Stomach smooth muscle (tissue), 2 donors: ENCODE measurements around the gene COL6A6.
"Not testable (repeated sequence)": the region's sequence is repeated elsewhere in the genome, so short reads cannot be mapped to it uniquely, and the experiment has no call there.

Experiments
- H3K27ac ChIP-seq: one replicate; pipeline ENCODE4 v1.7.0; 2013; ENCODE audit warnings: mild to moderate bottlenecking, low read length, inconsistent platforms
- H3K27me3 ChIP-seq, 2 donors: one replicate each; pipeline ENCODE4 v1.7.0; 2013; ENCODE audit warnings: low read length in 2 of 2; ENCODE audit not compliant: insufficient read depth in 2 of 2, control insufficient read depth in 1 of 2
- H3K36me3 ChIP-seq, 2 donors: one replicate each; pipeline ENCODE4 v1.7.0; 2013; ENCODE audit warnings: low read length in 2 of 2; ENCODE audit not compliant: control insufficient read depth in 2 of 2, insufficient read depth in 2 of 2
- H3K4me1 ChIP-seq: one replicate; pipeline ENCODE4 v1.7.0; 2013; ENCODE audit warnings: low read length; ENCODE audit not compliant: control insufficient read depth, insufficient read depth
- H3K4me3 ChIP-seq, 2 donors: one replicate each; pipeline ENCODE4 v1.7.0; 2013; ENCODE audit warnings: low read length in 2 of 2
- H3K9ac ChIP-seq, 2 donors: one replicate each; pipeline ENCODE4 v1.7.0; 2013; ENCODE audit warnings: low read length in 2 of 2, mild to moderate bottlenecking in 1 of 2
- H3K9me3 ChIP-seq, 2 donors: one replicate each; pipeline ENCODE4 v1.7.0; 2013; ENCODE audit warnings: low read length in 2 of 2; ENCODE audit not compliant: control insufficient read depth in 2 of 2
- donor health status: healthy.
- donor health status: Pancreatic carcinoma.

COL6A6 gene

DNA sequence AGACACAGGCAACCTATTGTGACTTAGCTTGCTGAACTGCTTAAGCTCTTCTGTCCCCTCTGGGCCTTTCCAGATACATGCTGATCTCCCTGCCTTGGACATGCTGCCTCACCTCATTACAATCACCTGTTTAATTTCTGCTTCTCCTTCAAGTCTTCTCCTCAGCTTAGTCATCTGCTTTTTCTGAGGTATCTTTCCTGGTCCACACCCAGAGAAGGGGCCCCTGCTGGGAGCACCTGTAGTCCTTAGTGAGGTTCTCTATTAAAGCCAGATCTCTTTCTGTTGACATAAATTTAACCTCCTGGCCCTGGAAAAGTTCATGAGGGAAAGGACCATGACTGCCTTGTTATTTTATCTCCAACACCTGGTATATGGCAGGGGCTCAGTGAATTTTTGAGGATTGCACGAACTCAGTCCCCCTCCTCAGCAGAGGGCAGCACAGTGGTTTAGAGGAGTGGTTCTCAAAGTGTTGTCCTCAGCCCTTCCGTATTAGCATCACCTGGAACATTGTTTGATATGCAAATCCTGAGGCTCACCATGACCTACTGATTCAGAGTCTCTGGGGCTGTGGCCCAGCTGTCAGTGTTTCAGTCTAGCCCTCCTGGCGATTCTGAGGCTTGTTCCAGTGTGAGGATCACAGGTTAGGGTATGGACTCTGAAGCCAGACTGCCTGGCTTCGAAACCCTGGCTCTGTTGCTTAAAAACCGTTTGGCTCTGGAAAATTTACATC, 12.7 kb downstream of the COL6A6 start:
- H3K4me1 ChIP-seq = no peaks in the 10 kb centered on the region
- H3K27ac ChIP-seq = no peak overlapping the region
- no peaks in the 10 kb centered on the region for H3K9me3 ChIP-seq
- H3K4me3 ChIP-seq = no peak overlapping the region
- H3K9ac ChIP-seq = no peak overlapping the region
- no peaks in the 10 kb centered on the region for H3K27me3 ChIP-seq
- no peaks in the 10 kb centered on the region for H3K36me3 ChIP-seq

DNA sequence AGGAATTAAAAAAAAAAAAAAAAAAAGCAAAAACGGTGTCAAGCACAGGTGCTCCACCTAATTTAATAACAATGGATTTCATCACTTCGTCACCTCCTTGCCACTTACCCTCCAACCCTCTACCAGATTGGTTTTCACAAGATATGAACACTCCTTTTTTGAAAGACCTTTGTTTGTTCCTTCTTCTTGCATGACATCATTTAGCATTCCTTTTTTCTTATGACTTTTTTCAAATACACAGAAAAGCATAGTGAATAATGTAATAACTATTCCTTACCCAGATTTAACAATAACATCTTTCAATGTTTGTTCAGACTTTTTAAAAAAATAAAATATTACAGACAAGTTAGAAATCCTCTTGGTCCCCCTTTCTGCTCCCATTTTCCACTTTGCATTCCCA, 16.3 kb downstream of the COL6A6 start:
- Histone ChIP-seq H3K27me3 (no peaks in the 10 kb centered on the region), H3K9ac (no peak overlapping the region), H3K4me1 (no peaks in the 10 kb centered on the region), H3K9me3 (no peaks in the 10 kb centered on the region), H3K36me3 (no peaks in the 10 kb centered on the region), H3K27ac (no peak overlapping the region), H3K4me3 (no peak overlapping the region)

GRCh38 chr3:130537673-130538304, 20.8 kb downstream of the COL6A6 start:
- Histone ChIP-seq H3K4me3 (no peak overlapping the region), H3K4me1 (no peaks in the 10 kb centered on the region), H3K27me3 (no peaks in the 10 kb centered on the region), H3K9me3 (no peaks in the 10 kb centered on the region), H3K36me3 (no peaks in the 10 kb centered on the region), H3K9ac (no peak overlapping the region), H3K27ac (no peak overlapping the region)

DNA sequence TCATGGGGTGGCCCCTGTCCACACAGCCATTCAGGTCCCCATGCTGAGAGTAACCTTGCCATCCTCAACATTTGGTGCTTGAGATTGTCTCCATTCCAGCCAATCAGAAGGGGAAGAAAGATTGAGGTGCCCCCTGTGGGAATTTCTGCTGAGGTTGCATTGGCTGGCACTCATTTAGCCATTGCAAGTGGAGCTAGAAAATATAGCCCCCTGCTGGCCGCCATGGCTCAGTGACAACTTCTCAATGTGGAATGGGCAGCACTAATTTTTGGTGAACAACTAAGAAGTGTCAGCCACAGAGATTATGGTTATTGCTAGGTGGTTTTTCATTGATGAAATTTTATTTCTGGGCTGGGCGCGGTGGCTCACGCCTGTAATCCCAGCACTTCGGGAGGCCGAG, 22.0 kb downstream of the COL6A6 start:
- no peak overlapping the region for H3K4me3 ChIP-seq
- no peaks in the 10 kb centered on the region for H3K9me3 ChIP-seq
- H3K9ac ChIP-seq = no peak overlapping the region
- H3K27ac ChIP-seq = no peak overlapping the region
- no peaks in the 10 kb centered on the region for H3K36me3 ChIP-seq
- H3K27me3 ChIP-seq = no peaks in the 10 kb centered on the region
- H3K4me1 ChIP-seq = no peaks in the 10 kb centered on the region

DNA sequence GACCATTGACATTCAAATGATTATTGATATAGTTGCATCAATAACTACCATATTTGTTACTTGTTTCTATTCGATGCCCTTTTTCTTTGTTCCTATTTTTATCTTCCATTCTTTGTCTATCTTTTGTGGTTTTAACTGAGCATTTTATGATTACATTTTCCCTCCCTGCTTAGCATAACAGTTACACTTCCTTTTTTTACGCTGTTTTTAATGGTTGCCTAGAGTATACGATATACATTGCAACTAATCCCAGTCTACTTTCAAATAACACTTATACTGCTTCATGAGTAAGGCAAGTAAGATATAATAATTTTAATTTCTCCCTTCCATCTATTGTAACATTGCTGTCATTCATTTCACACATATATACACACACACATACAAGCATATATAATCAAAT, 26.3 kb downstream of the COL6A6 start:
- Histone ChIP-seq H3K9ac (no peak overlapping the region), H3K4me1 (no peaks in the 10 kb centered on the region), H3K9me3 (no peaks in the 10 kb centered on the region), H3K36me3 (no peaks in the 10 kb centered on the region), H3K27ac (no peak overlapping the region), H3K27me3 (no peaks in the 10 kb centered on the region), H3K4me3 (no peak overlapping the region)

- H3K36me3 ChIP-seq = no peaks in the 10 kb centered on the region
- H3K27me3 ChIP-seq = no peaks in the 10 kb centered on the region
- no peak overlapping the region for H3K27ac ChIP-seq
- no peaks in the 10 kb centered on the region for H3K4me1 ChIP-seq
- no peak overlapping the region for H3K9ac ChIP-seq
- H3K4me3 ChIP-seq = no peak overlapping the region
- H3K9me3 ChIP-seq = no peaks in the 10 kb centered on the region
Measured at GRCh38 chr3:130546920-130547679, 30.1 kb downstream of the COL6A6 start.

- not testable (repeated sequence) for H3K36me3 ChIP-seq, H3K4me1 ChIP-seq
Measured at GRCh38 chr3:130547680-130548065, 30.7 kb downstream of the COL6A6 start.

GRCh38 chr3:130548356-130548755, 31.4 kb downstream of the COL6A6 start:
- Histone ChIP-seq H3K9me3 (peaks cover 0 to 3% of the 10 kb centered on the region in 2 donors), H3K36me3 (no peaks in the 10 kb centered on the region), H3K4me1 (no peaks in the 10 kb centered on the region), H3K27me3 (no peaks in the 10 kb centered on the region), H3K27ac (no peak overlapping the region), H3K9ac (no peak overlapping the region), H3K4me3 (no peak overlapping the region)

More at GRCh38 chr3:130547680-130548065, 30.7 kb downstream of the COL6A6 start:
- not testable (repeated sequence) for H3K27me3 ChIP-seq, H3K4me3 ChIP-seq, H3K27ac ChIP-seq, H3K9ac ChIP-seq, H3K9me3 ChIP-seq

- Histone ChIP-seq H3K4me1 (no peaks in the 10 kb centered on the region), H3K9me3 (peaks cover 0 to 5% of the 10 kb centered on the region in 2 donors), H3K27ac (no peak overlapping the region), H3K4me3 (no peak overlapping the region), H3K36me3 (no peaks in the 10 kb centered on the region), H3K9ac (no peak overlapping the region), H3K27me3 (no peaks in the 10 kb centered on the region)
Measured at GRCh38 chr3:130557336-130558035, 40.5 kb downstream of the COL6A6 start.

DNA sequence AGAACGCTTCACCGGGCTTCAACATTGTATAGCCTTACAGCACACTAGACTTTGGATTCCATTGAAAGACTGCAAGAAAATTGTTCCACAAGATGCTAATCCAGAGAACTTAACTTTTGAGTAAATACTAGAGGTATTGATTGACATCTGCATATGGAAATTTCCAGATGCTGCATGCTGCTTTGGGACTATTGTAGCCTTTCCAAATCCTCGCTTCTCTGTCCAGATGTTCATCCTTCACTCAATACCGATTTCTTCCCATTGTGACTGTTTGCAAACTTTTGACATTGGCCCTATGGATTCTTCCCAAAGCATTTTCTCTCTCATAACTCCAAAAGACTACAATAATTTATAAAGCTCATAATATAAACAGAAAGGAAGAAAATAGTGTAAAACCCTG, 41.4 kb downstream of the COL6A6 start:
- no peaks in the 10 kb centered on the region for H3K36me3 ChIP-seq
- H3K4me3 ChIP-seq = no peak overlapping the region
- H3K27me3 ChIP-seq = no peaks in the 10 kb centered on the region
- H3K27ac ChIP-seq = no peak overlapping the region
- no peaks in the 10 kb centered on the region for H3K4me1 ChIP-seq
- H3K9ac ChIP-seq = no peak overlapping the region
- peaks cover 0 to 3% of the 10 kb centered on the region in 2 donors for H3K9me3 ChIP-seq
